ENCODE data around the gene GCC2.
A peak's percentile ranks its signal among the peaks of the same experiment; 100 is the strongest.
"Not testable (repeated sequence)": the region's sequence is repeated elsewhere in the genome, so short reads cannot be mapped to it uniquely, and the experiment has no call there.

Gene GCC2

DNA sequence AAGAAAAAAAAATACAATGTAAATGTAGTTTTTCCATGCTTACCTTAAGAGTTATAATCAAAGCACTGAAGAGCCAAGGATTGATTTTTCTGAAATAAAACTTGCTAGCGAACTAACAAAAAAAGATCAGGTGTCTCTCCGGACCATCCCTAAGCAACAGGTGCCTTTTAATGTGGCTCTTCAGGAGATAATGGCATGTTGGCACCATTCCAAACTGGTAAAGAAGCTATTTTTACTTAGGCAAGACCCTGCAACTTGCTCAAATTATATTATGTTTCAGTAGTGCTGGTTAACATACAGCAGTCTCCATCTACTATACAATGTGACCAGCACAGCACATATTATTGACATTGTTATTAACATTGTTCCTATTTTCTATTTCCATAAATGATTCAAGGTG is 2.3 kb upstream of the GCC2 start:
- DNase-seq = peak in 1 of 2 experiments; percentile 5

DNA sequence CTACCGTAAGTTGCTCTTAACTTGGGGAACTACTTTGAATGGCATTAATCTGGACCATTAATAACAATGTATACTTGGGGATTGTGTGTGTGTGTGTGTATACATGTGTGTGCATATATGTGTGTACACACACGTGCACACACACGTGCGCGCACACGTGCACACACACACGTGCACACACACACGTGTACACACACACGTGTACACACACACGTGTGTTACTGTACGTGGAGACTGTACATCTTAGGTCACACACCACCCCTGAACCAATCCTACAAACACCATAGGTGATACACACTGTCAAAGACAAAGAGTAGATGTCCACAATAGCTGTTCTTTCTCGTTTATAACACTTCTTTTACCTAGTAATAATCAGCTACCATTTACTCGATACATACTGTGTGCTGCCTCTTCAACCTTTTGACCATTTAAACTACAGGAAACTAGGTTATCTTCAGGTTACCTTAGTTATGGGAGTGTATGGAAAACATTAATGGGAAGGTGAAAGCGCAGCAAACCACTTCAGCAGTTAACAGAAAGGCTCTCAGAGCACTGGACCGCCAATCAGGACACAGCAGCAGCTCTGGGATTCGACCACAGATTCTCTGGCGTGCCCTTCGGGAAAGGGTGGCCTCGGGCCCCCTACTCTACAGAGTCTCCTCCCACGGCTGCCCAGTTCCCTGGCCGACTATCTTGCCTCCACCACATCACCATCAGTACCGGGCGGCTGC is 894 bp upstream of the GCC2 start:
- no peak for DNase-seq

GRCh38 chr2:108449410-108450130 is 564 bp downstream of the GCC2 start:
- DNase-seq = no peak

GRCh38 chr2:108450863-108451262 is 1.9 kb downstream of the GCC2 start:
- DNase-seq = no peak

GRCh38 chr2:108451976-108452375 is 3.0 kb downstream of the GCC2 start:
- DNase-seq = no peak

GRCh38 chr2:108453530-108453929 is 4.5 kb downstream of the GCC2 start:
- not testable (repeated sequence) for DNase-seq

DNA sequence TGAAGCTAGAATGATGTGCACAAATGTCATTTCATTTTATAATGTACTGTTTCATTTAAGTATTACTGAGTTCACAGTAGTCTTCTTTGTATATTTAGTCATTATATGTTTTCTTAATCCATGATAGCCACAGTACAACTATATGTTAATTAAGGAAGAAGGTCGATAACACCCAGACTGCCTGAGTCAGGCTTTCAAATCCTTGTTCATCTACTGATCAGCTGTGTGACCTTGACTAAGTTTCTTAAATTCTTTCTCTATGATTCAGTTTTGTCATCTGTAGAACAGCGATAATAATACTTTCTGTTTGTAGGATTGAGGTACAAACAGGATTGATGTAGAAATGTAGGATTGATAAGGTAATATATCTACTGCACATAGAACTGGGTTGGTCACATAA is 5.4 kb downstream of the GCC2 start:
- no peak for DNase-seq

DNA sequence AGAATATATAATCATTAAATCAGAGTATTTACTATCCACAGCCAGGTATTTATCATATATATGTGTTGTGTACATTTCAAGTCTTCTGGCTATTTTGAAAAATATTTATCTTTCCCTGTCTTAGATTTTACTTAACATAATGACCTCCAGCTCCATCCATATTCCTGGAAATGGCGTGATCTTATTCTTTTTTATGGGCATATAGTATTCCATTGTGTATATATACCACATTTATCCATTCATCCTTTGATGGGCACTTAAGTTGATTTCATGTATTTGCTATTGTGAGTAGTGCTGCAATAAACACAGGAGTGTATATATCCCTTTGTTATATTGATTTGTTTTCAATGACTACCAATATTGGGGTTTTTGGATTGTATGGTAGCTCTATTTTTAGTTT is 6.6 kb downstream of the GCC2 start:
- DNase-seq = no peak

DNA sequence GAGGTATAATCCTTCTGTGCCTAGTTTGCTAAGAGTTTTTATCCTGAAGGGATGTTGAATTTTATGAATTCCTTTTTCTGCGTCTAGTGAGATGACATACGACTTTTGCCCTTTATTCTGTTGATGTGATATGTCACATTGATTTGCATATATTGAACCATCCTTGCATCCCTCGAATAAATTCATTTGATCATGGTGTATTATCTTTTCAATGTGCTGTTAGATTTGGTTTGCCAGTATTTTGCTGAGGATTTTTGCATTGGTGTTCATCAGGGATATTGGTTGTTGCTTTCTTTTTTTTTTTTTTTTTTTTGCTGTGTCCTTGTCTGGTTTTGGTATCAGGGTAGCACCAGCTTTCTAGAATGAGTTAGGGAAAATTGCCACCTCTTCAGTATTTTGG is 9.1 kb downstream of the GCC2 start:
- no peak for DNase-seq

- no peak for DNase-seq
Measured at GRCh38 chr2:108459441-108459840, 10.4 kb downstream of the GCC2 start.

- DNase-seq = no peak
Measured at GRCh38 chr2:108460345-108461037, 11.5 kb downstream of the GCC2 start.

DNA sequence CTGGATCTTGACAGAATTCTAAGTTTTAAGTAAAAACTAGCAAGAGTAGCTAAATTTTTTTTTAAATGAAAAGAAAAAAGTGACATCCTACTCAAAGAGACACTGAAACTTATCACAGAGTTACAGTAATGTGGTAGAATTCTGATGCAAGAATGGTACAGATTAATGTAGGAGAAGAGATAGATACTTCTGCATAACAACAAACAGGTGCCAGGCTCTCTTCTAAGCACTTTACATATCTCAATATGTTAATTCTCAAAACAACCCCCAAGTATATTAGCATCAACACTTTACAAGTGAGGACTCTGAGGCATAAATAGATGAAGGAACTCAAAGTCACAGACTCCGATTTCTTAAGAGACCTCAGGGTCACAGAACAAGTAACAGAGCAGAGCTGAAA is 28.1 kb downstream of the GCC2 start:
- no peak for DNase-seq

DNA sequence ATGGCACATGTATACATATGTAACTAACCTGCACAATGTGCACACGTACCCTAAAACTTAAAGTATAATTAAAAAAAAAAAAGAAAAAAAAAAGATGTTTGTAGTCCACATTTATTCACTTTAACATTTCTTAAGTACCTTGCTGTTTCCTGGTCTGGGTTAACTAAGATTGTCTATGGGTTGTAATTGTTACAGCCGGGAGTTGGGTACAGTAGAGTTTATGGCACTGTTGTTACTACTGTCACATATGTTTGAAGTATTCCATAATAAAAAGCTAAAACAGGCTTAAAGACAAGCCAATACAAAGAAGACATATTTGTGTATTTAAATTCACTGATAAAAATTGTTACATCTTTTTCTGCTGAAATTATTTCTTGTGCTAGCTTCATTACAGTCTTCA is 36.2 kb downstream of the GCC2 start:
- no peak for DNase-seq

GRCh38 chr2:108490506-108491122 is 41.6 kb downstream of the GCC2 start:
- no peak for DNase-seq

DNA sequence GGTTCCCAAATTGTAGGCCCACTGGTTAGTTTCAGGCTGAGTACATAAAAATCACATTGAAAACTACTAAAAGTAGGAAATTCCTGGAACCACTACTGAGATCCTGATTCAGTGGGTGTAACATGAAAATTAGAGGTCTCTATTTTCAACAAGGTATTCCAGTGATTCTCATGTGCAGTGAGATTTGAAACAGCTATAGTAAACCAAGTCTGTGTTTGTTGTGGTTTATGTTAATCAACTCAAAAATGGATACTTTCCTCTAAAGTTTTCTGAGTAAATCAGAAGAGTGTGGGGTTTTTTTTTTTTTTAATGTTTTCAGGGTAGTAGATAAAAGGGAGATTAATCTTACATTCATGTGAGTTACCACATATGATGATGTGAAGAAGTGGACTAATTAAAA is 42.8 kb downstream of the GCC2 start:
- DNase-seq = no peak

GRCh38 chr2:108492364-108492763 is 43.4 kb downstream of the GCC2 start:
- DNase-seq = no peak

DNA sequence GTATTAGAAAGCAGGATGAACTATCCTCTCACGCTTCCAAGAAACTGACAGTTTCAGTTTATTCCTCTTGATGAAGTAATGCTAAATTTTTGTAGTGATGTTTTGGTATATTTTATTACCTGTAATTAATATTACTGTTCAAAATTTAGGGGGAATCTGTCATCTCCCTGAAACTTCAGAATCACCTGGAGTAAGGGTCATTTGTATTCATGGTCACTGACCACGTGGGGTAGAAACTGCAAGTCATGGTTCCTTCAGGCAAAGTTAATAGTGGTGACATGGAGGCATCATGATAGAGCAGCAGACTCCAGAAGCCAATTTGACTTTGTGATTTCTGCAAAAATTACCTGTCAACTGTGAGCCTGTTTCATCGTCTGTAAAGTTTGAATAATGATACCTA is 47.2 kb downstream of the GCC2 start:
- DNase-seq = not testable (repeated sequence)

GRCh38 chr2:108507620-108508019 is 58.6 kb downstream of the GCC2 start:
- not testable (repeated sequence) for DNase-seq

GRCh38 chr2:108512431-108512830 is 63.4 kb downstream of the GCC2 start:
- DNase-seq = not testable (repeated sequence)

GRCh38 chr2:108514478-108514877 is 65.5 kb downstream of the GCC2 start:
- not testable (repeated sequence) for DNase-seq

DNA sequence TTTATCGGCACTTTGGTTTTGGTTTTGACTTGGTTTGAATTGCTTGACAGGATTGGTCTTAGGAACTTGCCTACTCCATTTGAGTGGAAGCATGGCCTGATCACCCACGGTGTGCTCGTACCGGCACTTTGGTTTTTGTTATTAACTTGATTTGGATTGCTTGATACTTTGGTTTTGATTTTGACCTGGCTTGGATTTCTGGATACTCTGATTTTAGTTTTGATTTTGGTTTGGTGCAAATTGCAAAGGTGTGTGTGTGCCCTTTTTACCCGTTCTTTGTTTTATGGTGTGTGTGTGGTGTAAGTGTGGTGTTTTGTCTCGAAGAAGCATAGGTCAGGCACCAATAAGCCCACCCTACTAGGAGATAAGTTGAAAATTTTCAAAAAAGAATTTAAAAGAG is 75.7 kb downstream of the GCC2 start:
- DNase-seq = not testable (repeated sequence)

DNA sequence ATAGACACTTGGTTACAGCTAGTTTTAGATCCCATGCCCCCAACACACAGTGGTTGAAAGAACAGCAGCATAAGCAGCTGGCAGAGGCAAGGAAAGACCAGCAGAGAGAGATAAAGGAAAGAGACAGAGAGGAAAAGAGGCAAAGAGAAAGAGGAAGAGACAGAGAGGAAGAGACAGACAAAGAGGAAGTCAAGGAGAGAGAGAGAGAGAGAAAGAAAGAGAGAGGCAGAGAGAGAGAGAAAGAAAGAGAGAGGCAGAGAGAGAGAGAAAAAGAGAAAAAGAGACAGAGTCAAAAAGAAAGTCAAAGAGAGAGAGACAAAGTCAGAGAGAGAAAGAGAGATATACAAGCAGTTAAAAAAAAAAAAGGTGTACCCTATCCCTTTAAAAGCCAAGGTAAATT is 76.3 kb downstream of the GCC2 start:
- not testable (repeated sequence) for DNase-seq

DNA sequence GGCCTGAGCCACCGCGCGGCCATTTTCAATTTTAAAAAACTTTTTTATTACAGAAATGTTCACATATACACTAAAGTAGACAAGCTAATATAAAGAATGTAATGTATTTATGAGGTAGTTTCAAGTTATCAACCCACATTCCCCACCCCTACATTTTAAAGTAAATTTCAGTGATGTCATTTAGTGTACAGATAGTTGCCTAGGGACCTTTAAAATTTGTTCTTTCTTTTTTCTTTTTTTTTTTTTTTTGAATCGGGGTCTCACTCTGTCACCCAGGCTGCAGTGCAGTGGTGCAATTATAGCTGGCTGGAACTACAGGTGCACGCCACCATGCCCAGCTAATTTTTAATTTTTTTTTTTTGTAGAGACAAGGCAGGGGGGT is 82.7 kb downstream of the GCC2 start:
- DNase-seq = no peak
